ENCODE measurements around the gene SLC38A5.
A peak's percentile ranks its signal among the peaks of the same experiment; 100 is the strongest.
"Not testable (repeated sequence)": the region's sequence is repeated elsewhere in the genome, so short reads cannot be mapped to it uniquely, and the experiment has no call there.

The SLC38A5 gene

GRCh38 chrX:48470110-48470832 lies at the start of gene SLC38A5:
TSS of gene SLC38A5 (minus strand) at chrX:48470260. CDS start at chrX:48467924, 2,336 bp downstream.
- no peak for DNase-seq

GRCh38 chrX:48519481-48519880 lies 49.4 kb upstream of the SLC38A5 start:
- not testable (repeated sequence) for DNase-seq

- DNase-seq, result no peak
Observed at GRCh38 chrX:48516987-48517386, 46.9 kb upstream of the SLC38A5 start.

GRCh38 chrX:48516285-48516684 lies 46.2 kb upstream of the SLC38A5 start:
- DNase-seq, result no peak

- DNase-seq, result no peak
Observed at GRCh38 chrX:48515842-48516241, 45.8 kb upstream of the SLC38A5 start.

GRCh38 chrX:48514868-48515460 lies 44.9 kb upstream of the SLC38A5 start:
- no peak for DNase-seq

- no peak for DNase-seq
Observed at GRCh38 chrX:48514126-48514806, 44.2 kb upstream of the SLC38A5 start.

GRCh38 chrX:48513670-48514069 lies 43.6 kb upstream of the SLC38A5 start:
- no peak for DNase-seq

GRCh38 chrX:48512371-48512935 lies 42.4 kb upstream of the SLC38A5 start:
- DNase-seq, result no peak

GRCh38 chrX:48511560-48511959 lies 41.5 kb upstream of the SLC38A5 start:
- no peak for DNase-seq

GRCh38 chrX:48509619-48510018 lies 39.6 kb upstream of the SLC38A5 start:
- DNase-seq, result no peak

GRCh38 chrX:48509245-48509590 lies 39.2 kb upstream of the SLC38A5 start:
- no peak for DNase-seq

- DNase-seq, result peak; percentile 72
Observed at GRCh38 chrX:48508400-48509244, 38.6 kb upstream of the SLC38A5 start, which contains the start of gene PORCN. TSS of gene PORCN (plus strand) at chrX:48508992. CDS start at chrX:48509821, 829 bp downstream.

- DNase-seq, result no peak
Observed at GRCh38 chrX:48507246-48507645, 37.2 kb upstream of the SLC38A5 start.

GRCh38 chrX:48505481-48505880 lies 35.4 kb upstream of the SLC38A5 start:
- no peak for DNase-seq

GRCh38 chrX:48504261-48504660 lies 34.2 kb upstream of the SLC38A5 start:
- no peak for DNase-seq

GRCh38 chrX:48498374-48498809 lies 28.3 kb upstream of the SLC38A5 start:
- peak; percentile 51 for DNase-seq

- DNase-seq, result no peak
Observed at GRCh38 chrX:48497871-48498270, 27.8 kb upstream of the SLC38A5 start.

GRCh38 chrX:48496660-48497059 lies 26.6 kb upstream of the SLC38A5 start:
- no peak for DNase-seq

- peak; percentile 40 for DNase-seq
Observed at GRCh38 chrX:48493890-48494364, 23.9 kb upstream of the SLC38A5 start.

GRCh38 chrX:48492293-48492910 lies 22.3 kb upstream of the SLC38A5 start:
- peak; percentile 76 for DNase-seq

GRCh38 chrX:48491809-48492208 lies 21.7 kb upstream of the SLC38A5 start:
- DNase-seq, result no peak
